ENCODE data around the gene RTL1.

The RTL1 gene

GRCh38 chr14:100887728-100888335 is 15.7 kb downstream of the RTL1 start:
- H3K36me3 ChIP-seq (ENCODE audit: low read length) = no peaks in the 10 kb centered on the region
- H3K4me3 ChIP-seq (ENCODE audit: insufficient read depth, low read length, poor library complexity, severe bottlenecking) = no peak overlapping the region
- H3K27me3 ChIP-seq (ENCODE audit: low read length) = no peaks in the 10 kb centered on the region
- no peak overlapping the region for H3K9ac ChIP-seq (ENCODE audit: low read length)
- H4K20me1 ChIP-seq (ENCODE audit: low read depth, low read length) = no peaks in the 10 kb centered on the region
- H3K9me2 ChIP-seq (replicated peaks; ENCODE audit: insufficient read depth, low read length) = no peaks in the 10 kb centered on the region
- no peaks in the 10 kb centered on the region for H3F3A ChIP-seq (ENCODE audit: insufficient read depth)
- H3K9me3 ChIP-seq (ENCODE audit: insufficient read depth, low read length) = no peaks in the 10 kb centered on the region
- H3K79me2 ChIP-seq (ENCODE audit: insufficient read depth, low read length) = no peaks in the 10 kb centered on the region
- H3K27ac ChIP-seq (ENCODE audit: low read depth, low read length) = no peak overlapping the region
- no peak overlapping the region for H2AFZ ChIP-seq (ENCODE audit: low read depth, low read length, severe bottlenecking)
- TF ChIP-seq, protein P1, sequence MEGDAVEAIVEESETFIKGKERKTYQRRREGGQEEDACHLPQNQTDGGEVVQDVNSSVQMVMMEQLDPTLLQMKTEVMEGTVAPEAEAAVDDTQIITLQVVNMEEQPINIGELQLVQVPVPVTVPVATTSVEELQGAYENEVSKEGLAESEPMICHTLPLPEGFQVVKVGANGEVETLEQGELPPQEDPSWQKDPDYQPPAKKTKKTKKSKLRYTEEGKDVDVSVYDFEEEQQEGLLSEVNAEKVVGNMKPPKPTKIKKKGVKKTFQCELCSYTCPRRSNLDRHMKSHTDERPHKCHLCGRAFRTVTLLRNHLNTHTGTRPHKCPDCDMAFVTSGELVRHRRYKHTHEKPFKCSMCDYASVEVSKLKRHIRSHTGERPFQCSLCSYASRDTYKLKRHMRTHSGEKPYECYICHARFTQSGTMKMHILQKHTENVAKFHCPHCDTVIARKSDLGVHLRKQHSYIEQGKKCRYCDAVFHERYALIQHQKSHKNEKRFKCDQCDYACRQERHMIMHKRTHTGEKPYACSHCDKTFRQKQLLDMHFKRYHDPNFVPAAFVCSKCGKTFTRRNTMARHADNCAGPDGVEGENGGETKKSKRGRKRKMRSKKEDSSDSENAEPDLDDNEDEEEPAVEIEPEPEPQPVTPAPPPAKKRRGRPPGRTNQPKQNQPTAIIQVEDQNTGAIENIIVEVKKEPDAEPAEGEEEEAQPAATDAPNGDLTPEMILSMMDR (IDR thresholded peaks at IDR 0.05; ENCODE audit: insufficient read depth, low read length, poor library complexity, severe bottlenecking) = no peak
- no peak for TF ChIP-seq EZH2phosphoT487 (conservative IDR thresholded peaks at IDR 0.05; ENCODE audit: low read length)
- H3K4me2 ChIP-seq (ENCODE audit: low read depth, low read length, poor library complexity, severe bottlenecking) = no peak overlapping the region

DNA sequence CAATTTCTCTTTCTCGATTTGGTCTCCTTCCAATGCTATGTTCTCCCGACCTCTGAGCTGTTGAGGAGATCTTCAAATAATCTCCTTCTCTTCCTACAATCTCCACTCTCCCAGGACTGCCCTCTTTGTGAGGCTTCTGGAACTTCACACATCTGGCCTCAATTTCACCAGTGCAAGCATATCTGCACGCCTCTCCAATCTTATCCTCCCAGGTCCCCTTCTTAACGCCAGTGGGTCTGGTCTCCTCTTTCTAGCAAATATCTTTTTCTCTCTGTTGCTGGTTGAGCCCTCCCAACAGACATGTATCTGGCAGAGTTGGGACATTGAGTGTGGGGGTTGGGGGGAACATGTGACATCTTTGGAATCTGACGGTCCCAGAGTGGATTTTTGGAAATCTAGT is 17.9 kb downstream of the RTL1 start:
- Histone ChIP-seq H4K20me1 (ENCODE audit: low read depth, low read length) (no peaks in the 10 kb centered on the region), H3K27ac (ENCODE audit: low read depth, low read length) (no peak overlapping the region), H3F3A (ENCODE audit: insufficient read depth) (no peaks in the 10 kb centered on the region), H3K4me3 (ENCODE audit: insufficient read depth, low read length, poor library complexity, severe bottlenecking) (no peak overlapping the region), H3K9me3 (ENCODE audit: insufficient read depth, low read length) (no peaks in the 10 kb centered on the region), H3K9me2 (replicated peaks; ENCODE audit: insufficient read depth, low read length) (no peaks in the 10 kb centered on the region), H2AFZ (ENCODE audit: low read depth, low read length, severe bottlenecking) (no peak overlapping the region), H3K36me3 (ENCODE audit: low read length) (no peaks in the 10 kb centered on the region), H3K79me2 (ENCODE audit: insufficient read depth, low read length) (no peaks in the 10 kb centered on the region), H3K4me2 (ENCODE audit: low read depth, low read length, poor library complexity, severe bottlenecking) (no peak overlapping the region), H3K27me3 (ENCODE audit: low read length) (no peaks in the 10 kb centered on the region), H3K9ac (ENCODE audit: low read length) (no peak overlapping the region)
- TF ChIP-seq EZH2phosphoT487 (conservative IDR thresholded peaks at IDR 0.05; ENCODE audit: low read length) = no peak
- TF ChIP-seq, protein P1 (IDR thresholded peaks at IDR 0.05; ENCODE audit: insufficient read depth, low read length, poor library complexity, severe bottlenecking) = no peak

GRCh38 chr14:100885196-100885595 is 18.3 kb downstream of the RTL1 start:
- Histone ChIP-seq H2AFZ (ENCODE audit: low read depth, low read length, severe bottlenecking) (no peak overlapping the region), H4K20me1 (ENCODE audit: low read depth, low read length) (no peaks in the 10 kb centered on the region), H3K36me3 (ENCODE audit: low read length) (no peaks in the 10 kb centered on the region), H3K4me3 (ENCODE audit: insufficient read depth, low read length, poor library complexity, severe bottlenecking) (no peak overlapping the region), H3K9me2 (replicated peaks; ENCODE audit: insufficient read depth, low read length) (no peaks in the 10 kb centered on the region), H3K79me2 (ENCODE audit: insufficient read depth, low read length) (no peaks in the 10 kb centered on the region), H3K27ac (ENCODE audit: low read depth, low read length) (no peak overlapping the region), H3F3A (ENCODE audit: insufficient read depth) (no peaks in the 10 kb centered on the region), H3K27me3 (ENCODE audit: low read length) (no peaks in the 10 kb centered on the region), H3K9ac (ENCODE audit: low read length) (no peak overlapping the region), H3K4me2 (ENCODE audit: low read depth, low read length, poor library complexity, severe bottlenecking) (no peak overlapping the region), H3K9me3 (ENCODE audit: insufficient read depth, low read length) (no peaks in the 10 kb centered on the region)
- TF ChIP-seq, protein P1 (IDR thresholded peaks at IDR 0.05; ENCODE audit: insufficient read depth, low read length, poor library complexity, severe bottlenecking) = no peak
- TF ChIP-seq EZH2phosphoT487 (conservative IDR thresholded peaks at IDR 0.05; ENCODE audit: low read length) = no peak
